ENCODE data around the gene GLUD1.
"Not testable (repeated sequence)": the region's sequence is repeated elsewhere in the genome, so short reads cannot be mapped to it uniquely, and the experiment has no call there.

The GLUD1 gene

GRCh38 chr10:87018127-87018526, 76.5 kb downstream of the GLUD1 start:
- not testable (repeated sequence) for H3K4me3 ChIP-seq (ENCODE audit: extremely low read depth, insufficient read depth, low read length, poor library complexity, severe bottlenecking); H3K9me3 ChIP-seq (ENCODE audit: control insufficient read depth, low read length); H3K4me1 ChIP-seq (ENCODE audit: control insufficient read depth, insufficient read depth, low read length, poor library complexity, severe bottlenecking); H3K36me3 ChIP-seq (ENCODE audit: control insufficient read depth, insufficient read depth, low read length); H3K27ac ChIP-seq (ENCODE audit: low read depth, low read length, severe bottlenecking)
- WGBS, 2 experiments (ENCODE audit: insufficient coverage in 2 of 2): 86 to 100% methylated on average over 1 to 2 of the region's 6 CpGs

GRCh38 chr10:87014986-87015716, 79.5 kb downstream of the GLUD1 start:
- H3K27ac ChIP-seq (ENCODE audit: low read depth, low read length, severe bottlenecking); H3K36me3 ChIP-seq (ENCODE audit: control insufficient read depth, insufficient read depth, low read length); H3K9me3 ChIP-seq (ENCODE audit: control insufficient read depth, low read length); H3K4me1 ChIP-seq (ENCODE audit: control insufficient read depth, insufficient read depth, low read length, poor library complexity, severe bottlenecking); H3K4me3 ChIP-seq (ENCODE audit: extremely low read depth, insufficient read depth, low read length, poor library complexity, severe bottlenecking): not testable (repeated sequence)
- no CpG with 5 or more reads among the region's 10 CpGs for WGBS, 2 experiments (ENCODE audit: insufficient coverage in 2 of 2)

GRCh38 chr10:87013528-87013927, 81.1 kb downstream of the GLUD1 start:
- not testable (repeated sequence) for H3K27ac ChIP-seq (ENCODE audit: low read depth, low read length, severe bottlenecking); H3K9me3 ChIP-seq (ENCODE audit: control insufficient read depth, low read length); H3K36me3 ChIP-seq (ENCODE audit: control insufficient read depth, insufficient read depth, low read length); H3K4me3 ChIP-seq (ENCODE audit: extremely low read depth, insufficient read depth, low read length, poor library complexity, severe bottlenecking); H3K4me1 ChIP-seq (ENCODE audit: control insufficient read depth, insufficient read depth, low read length, poor library complexity, severe bottlenecking)
- no CpG with 5 or more reads among the region's 3 CpGs for WGBS, 2 experiments (ENCODE audit: insufficient coverage in 2 of 2)

GRCh38 chr10:87009134-87009696, 85.4 kb downstream of the GLUD1 start:
- WGBS, 2 experiments (ENCODE audit: insufficient coverage in 2 of 2): 95 to 97% methylated on average over 7 to 8 of the region's 18 CpGs
- not testable (repeated sequence) for H3K4me1 ChIP-seq (ENCODE audit: control insufficient read depth, insufficient read depth, low read length, poor library complexity, severe bottlenecking)

GRCh38 chr10:87008303-87008702, 86.3 kb downstream of the GLUD1 start:
- H3K27ac ChIP-seq (ENCODE audit: low read depth, low read length, severe bottlenecking); H3K4me3 ChIP-seq (ENCODE audit: extremely low read depth, insufficient read depth, low read length, poor library complexity, severe bottlenecking); H3K4me1 ChIP-seq (ENCODE audit: control insufficient read depth, insufficient read depth, low read length, poor library complexity, severe bottlenecking); H3K9me3 ChIP-seq (ENCODE audit: control insufficient read depth, low read length); H3K36me3 ChIP-seq (ENCODE audit: control insufficient read depth, insufficient read depth, low read length): not testable (repeated sequence)
- 71% methylated on average over 1 of the region's 7 CpGs; no CpG with 5 or more reads in 1 of the 2 experiments for WGBS, 2 experiments (ENCODE audit: insufficient coverage in 2 of 2)

More at GRCh38 chr10:87009134-87009696, 85.4 kb downstream of the GLUD1 start:
- H3K36me3 ChIP-seq (ENCODE audit: control insufficient read depth, insufficient read depth, low read length); H3K27ac ChIP-seq (ENCODE audit: low read depth, low read length, severe bottlenecking); H3K9me3 ChIP-seq (ENCODE audit: control insufficient read depth, low read length); H3K4me3 ChIP-seq (ENCODE audit: extremely low read depth, insufficient read depth, low read length, poor library complexity, severe bottlenecking): not testable (repeated sequence)

- not testable (repeated sequence) for H3K9me3 ChIP-seq (ENCODE audit: control insufficient read depth, low read length); H3K36me3 ChIP-seq (ENCODE audit: control insufficient read depth, insufficient read depth, low read length); H3K27ac ChIP-seq (ENCODE audit: low read depth, low read length, severe bottlenecking); H3K4me3 ChIP-seq (ENCODE audit: extremely low read depth, insufficient read depth, low read length, poor library complexity, severe bottlenecking); H3K4me1 ChIP-seq (ENCODE audit: control insufficient read depth, insufficient read depth, low read length, poor library complexity, severe bottlenecking)
- no CpG with 5 or more reads among the region's 6 CpGs for WGBS, 2 experiments (ENCODE audit: insufficient coverage in 2 of 2)
Measured at GRCh38 chr10:87007674-87008073, 87.0 kb downstream of the GLUD1 start.

- not testable (repeated sequence) for H3K36me3 ChIP-seq (ENCODE audit: control insufficient read depth, insufficient read depth, low read length); H3K4me1 ChIP-seq (ENCODE audit: control insufficient read depth, insufficient read depth, low read length, poor library complexity, severe bottlenecking); H3K27ac ChIP-seq (ENCODE audit: low read depth, low read length, severe bottlenecking); H3K4me3 ChIP-seq (ENCODE audit: extremely low read depth, insufficient read depth, low read length, poor library complexity, severe bottlenecking); H3K9me3 ChIP-seq (ENCODE audit: control insufficient read depth, low read length)
- WGBS, 2 experiments (ENCODE audit: insufficient coverage in 2 of 2): no CpG with 5 or more reads among the region's 1 CpG
Measured at GRCh38 chr10:87007124-87007523, 87.5 kb downstream of the GLUD1 start.

- H3K9me3 ChIP-seq (ENCODE audit: control insufficient read depth, low read length): no peaks in the 10 kb centered on the region
- H3K4me3 ChIP-seq (ENCODE audit: extremely low read depth, insufficient read depth, low read length, poor library complexity, severe bottlenecking): no peak overlapping the region
- 89 to 100% methylated on average over 1 of the region's 3 CpGs for WGBS, 2 experiments (ENCODE audit: insufficient coverage in 2 of 2)
- H3K4me1 ChIP-seq (ENCODE audit: control insufficient read depth, insufficient read depth, low read length, poor library complexity, severe bottlenecking): peaks cover 5% of the 10 kb centered on the region
- H3K36me3 ChIP-seq (ENCODE audit: control insufficient read depth, insufficient read depth, low read length): no peaks in the 10 kb centered on the region
- no peak overlapping the region for H3K27ac ChIP-seq (ENCODE audit: low read depth, low read length, severe bottlenecking)
Measured at GRCh38 chr10:87000491-87000890, 94.2 kb downstream of the GLUD1 start.

Data from mesodermal cell (in vitro differentiated cells).